ENCODE results near the gene NCKAP5.
"Not testable (repeated sequence)": the region's sequence is repeated elsewhere in the genome, so short reads cannot be mapped to it uniquely, and the experiment has no call there.

NCKAP5 gene

DNA sequence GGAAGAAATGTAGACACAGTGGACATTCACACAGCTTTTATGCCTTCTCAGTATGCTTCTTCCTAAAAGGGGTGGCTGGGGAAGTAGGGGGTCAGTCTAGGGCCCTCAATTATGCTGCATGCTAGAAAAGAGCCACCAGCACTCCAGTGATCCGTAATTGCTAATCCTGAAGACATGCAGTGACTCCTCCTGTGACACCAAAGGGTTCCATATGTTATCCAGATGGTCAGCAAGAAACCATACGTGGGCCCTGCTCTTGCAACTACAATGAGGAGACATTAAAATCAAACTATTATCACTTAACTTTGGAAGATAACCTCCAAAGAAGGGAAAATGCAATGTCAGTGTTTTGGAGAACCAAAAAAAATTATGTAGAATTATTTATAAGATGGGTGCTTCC lies 754.8 kb downstream of the NCKAP5 start:
- Mint-ChIP-seq H3K4me1 (no peaks in the 10 kb centered on the region), H3K27ac (no peak overlapping the region), H3K4me3 (no peak overlapping the region), H3K9me3 (peaks cover 21% of the 10 kb centered on the region in 2 donors), H3K27me3 (no peaks in the 10 kb centered on the region)
- DNase-seq (no peak), ATAC-seq (no peak)

DNA sequence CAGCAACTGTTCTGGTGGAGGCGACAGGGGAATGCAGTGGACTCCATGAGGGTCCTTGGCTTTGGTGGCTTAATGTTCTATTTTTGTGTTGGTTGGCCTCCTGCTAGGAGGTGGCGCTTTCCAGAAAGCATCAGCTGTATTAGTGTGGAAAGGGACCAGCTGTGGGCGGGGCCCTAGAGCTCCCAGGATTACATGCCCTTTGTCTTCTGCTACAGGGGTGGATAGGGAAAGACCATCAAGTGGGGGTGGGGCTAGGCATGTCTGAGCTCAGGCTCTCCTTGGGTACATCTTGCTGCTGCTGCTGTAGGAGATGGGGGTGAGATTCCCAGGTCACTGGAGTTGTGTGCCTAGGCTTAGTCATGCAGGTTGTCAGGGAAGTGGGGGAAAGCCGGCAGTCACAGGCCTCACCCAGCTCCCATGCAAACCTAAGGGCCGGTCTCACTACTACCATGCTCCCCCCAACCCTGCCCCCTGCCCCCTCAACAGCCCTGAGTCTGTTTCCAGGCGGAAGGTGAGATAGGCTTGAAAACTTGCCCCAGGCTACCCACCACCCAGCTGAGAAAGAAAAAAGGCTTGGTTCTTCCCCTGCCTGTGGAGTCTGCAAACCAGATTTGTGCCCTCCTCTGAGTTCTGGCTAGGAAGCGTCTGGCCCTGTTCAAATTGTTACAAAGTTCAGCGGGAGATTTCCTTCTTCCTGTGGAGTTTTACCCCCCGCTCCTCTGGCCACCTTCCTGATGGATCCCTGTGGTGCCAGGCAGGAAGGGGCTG lies 756.9 kb downstream of the NCKAP5 start:
- Mint-ChIP-seq H3K27ac (no peak overlapping the region), H3K4me3 (no peak overlapping the region), H3K9me3 (peaks cover 30 to 39% of the 10 kb centered on the region in 2 donors), H3K4me1 (no peaks in the 10 kb centered on the region), H3K27me3 (no peaks in the 10 kb centered on the region)
- no peak for DNase-seq
- no peak for ATAC-seq

DNA sequence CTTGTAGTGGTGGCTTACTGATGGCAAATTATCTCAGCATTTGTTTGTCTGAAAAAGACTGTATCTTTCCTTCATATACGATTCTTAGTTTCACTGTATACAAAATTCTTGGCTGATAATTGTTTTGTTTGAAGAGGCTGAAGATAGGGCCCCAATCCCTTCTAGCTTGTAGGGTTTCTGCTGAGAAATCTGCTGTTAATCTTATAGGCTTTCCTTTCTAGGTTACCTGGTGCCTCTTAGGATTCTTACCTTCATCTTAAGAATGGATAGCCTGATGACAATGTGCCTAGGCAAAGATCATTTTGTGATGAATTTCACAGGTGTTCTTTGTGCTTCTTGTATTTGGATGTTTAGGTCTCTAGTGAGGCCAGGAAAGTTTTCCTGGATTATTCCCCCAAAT lies 758.3 kb downstream of the NCKAP5 start:
- H3K4me1 Mint-ChIP-seq, H3K27ac Mint-ChIP-seq, ATAC-seq, H3K27me3 Mint-ChIP-seq, DNase-seq, H3K4me3 Mint-ChIP-seq: not testable (repeated sequence)
- peaks cover 34 to 45% of the 10 kb centered on the region in 2 donors for H3K9me3 Mint-ChIP-seq

DNA sequence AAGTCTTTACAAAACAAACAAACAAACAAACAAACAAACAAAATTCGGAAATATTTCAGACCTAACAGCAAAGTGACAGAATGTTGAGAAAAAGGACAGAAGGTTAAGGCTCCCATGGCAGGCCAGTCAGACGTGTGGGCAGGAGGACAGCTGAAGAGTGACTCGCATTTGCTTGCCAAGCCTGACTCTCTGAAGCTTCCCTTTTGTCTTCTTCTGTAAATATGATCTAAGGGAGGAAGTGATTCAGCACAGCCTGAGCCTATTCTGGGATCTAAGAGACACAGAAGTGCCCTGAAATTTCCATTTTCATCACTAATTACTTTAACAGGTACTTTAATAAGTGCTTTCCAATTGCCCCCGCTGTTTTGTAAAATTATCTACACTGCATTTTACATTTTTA lies 764.2 kb downstream of the NCKAP5 start:
- no peak overlapping the region for H3K27ac Mint-ChIP-seq

GRCh38 chr2:132798341-132798740 lies 769.9 kb downstream of the NCKAP5 start:
- no peak for ATAC-seq
- Mint-ChIP-seq H3K4me3 (no peak overlapping the region), H3K9me3 (peaks cover 0 to 2% of the 10 kb centered on the region in 2 donors), H3K4me1 (no peaks in the 10 kb centered on the region), H3K27me3 (no peaks in the 10 kb centered on the region), H3K27ac (no peak overlapping the region)
- DNase-seq = no peak

More for the DNA sequence above, 764.2 kb downstream of the NCKAP5 start:
- Mint-ChIP-seq H3K9me3 (peaks cover 16 to 29% of the 10 kb centered on the region in 2 donors), H3K4me3 (no peak overlapping the region), H3K4me1 (no peaks in the 10 kb centered on the region), H3K27me3 (no peaks in the 10 kb centered on the region)
- ATAC-seq (no peak), DNase-seq (no peak)

DNA sequence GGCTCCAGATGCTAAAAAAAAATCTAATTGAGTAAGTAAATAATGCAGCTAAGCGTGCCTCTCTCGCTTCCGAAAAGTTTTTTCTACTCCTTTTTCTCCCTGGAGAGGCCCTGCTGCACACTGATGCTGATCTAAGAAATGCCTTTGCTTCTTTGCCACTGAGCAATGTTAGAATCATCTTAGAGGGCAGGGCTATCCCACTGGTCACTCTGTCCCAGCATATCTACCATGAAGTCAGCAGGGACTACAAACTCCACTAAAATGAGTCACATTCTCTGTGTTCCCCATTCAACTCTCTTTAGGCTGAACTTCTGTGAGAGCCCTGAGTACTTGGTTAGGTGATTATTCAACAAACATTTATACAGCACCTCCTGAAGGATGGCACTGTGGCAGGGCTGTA lies 770.7 kb downstream of the NCKAP5 start:
- ATAC-seq (no peak), DNase-seq (no peak)
- Mint-ChIP-seq H3K9me3 (peaks cover 0 to 8% of the 10 kb centered on the region in 2 donors), H3K4me1 (no peaks in the 10 kb centered on the region), H3K4me3 (no peak overlapping the region), H3K27me3 (no peaks in the 10 kb centered on the region), H3K27ac (no peak overlapping the region)

DNA sequence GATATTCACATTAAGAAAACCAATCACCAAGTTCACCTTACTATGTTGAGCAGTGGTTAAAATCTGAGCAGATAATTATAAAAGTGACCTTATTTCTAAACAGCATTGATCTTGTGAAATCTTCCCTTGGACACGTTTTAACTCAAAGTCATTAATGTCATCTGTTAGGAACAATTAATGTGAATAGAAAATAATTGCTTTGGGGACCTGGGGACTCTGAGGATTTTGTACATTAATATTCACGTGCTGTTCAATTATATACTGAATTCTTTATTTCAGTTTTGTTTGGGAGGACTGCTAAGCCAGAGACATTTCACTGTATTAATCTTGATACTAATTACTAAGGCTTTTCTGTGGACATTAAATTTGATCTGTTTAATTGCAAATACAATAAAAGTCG lies 771.2 kb downstream of the NCKAP5 start:
- Mint-ChIP-seq H3K4me3 (no peak overlapping the region), H3K4me1 (no peaks in the 10 kb centered on the region), H3K9me3 (peaks cover 0 to 8% of the 10 kb centered on the region in 2 donors), H3K27ac (no peak overlapping the region), H3K27me3 (no peaks in the 10 kb centered on the region)
- ATAC-seq (no peak), DNase-seq (no peak)

- no peak for DNase-seq
- Mint-ChIP-seq H3K4me3 (no peak overlapping the region), H3K4me1 (no peaks in the 10 kb centered on the region), H3K27ac (no peak overlapping the region), H3K27me3 (no peaks in the 10 kb centered on the region), H3K9me3 (peaks cover 0 to 8% of the 10 kb centered on the region in 2 donors)
- no peak for ATAC-seq
Measured at GRCh38 chr2:132795220-132795619, 773.0 kb downstream of the NCKAP5 start.

- Mint-ChIP-seq H3K9me3 (peaks cover 0 to 8% of the 10 kb centered on the region in 2 donors), H3K27ac (no peak overlapping the region), H3K27me3 (no peaks in the 10 kb centered on the region)
Measured at GRCh38 chr2:132793532-132793931, 774.7 kb downstream of the NCKAP5 start.

GRCh38 chr2:132790207-132790785 lies 778.0 kb downstream of the NCKAP5 start:
- ATAC-seq (no peak), DNase-seq (no peak)
- H3K27ac Mint-ChIP-seq = no peak overlapping the region
- H3K27me3 Mint-ChIP-seq = no peaks in the 10 kb centered on the region
- H3K4me1 Mint-ChIP-seq = no peaks in the 10 kb centered on the region
- H3K4me3 Mint-ChIP-seq = no peak overlapping the region
- H3K9me3 Mint-ChIP-seq = peaks cover 0 to 8% of the 10 kb centered on the region in 2 donors

More at GRCh38 chr2:132793532-132793931, 774.7 kb downstream of the NCKAP5 start:
- ATAC-seq (no peak), DNase-seq (no peak)
- Mint-ChIP-seq H3K4me1 (no peaks in the 10 kb centered on the region), H3K4me3 (no peak overlapping the region)

- no peaks in the 10 kb centered on the region for H3K27me3 Mint-ChIP-seq
- DNase-seq (no peak), ATAC-seq (no peak)
- no peaks in the 10 kb centered on the region for H3K4me1 Mint-ChIP-seq
- no peak overlapping the region for H3K27ac Mint-ChIP-seq
- peaks cover 0 to 8% of the 10 kb centered on the region in 2 donors for H3K9me3 Mint-ChIP-seq
- H3K4me3 Mint-ChIP-seq = no peak overlapping the region
Measured at GRCh38 chr2:132789066-132789465, 779.2 kb downstream of the NCKAP5 start.

- Mint-ChIP-seq H3K27ac (no peak overlapping the region), H3K4me3 (no peak overlapping the region), H3K27me3 (no peaks in the 10 kb centered on the region), H3K4me1 (no peaks in the 10 kb centered on the region), H3K9me3 (peaks cover 0 to 6% of the 10 kb centered on the region in 2 donors)
- DNase-seq = no peak
- ATAC-seq = no peak
Measured at GRCh38 chr2:132788310-132788838, 779.9 kb downstream of the NCKAP5 start.

DNA sequence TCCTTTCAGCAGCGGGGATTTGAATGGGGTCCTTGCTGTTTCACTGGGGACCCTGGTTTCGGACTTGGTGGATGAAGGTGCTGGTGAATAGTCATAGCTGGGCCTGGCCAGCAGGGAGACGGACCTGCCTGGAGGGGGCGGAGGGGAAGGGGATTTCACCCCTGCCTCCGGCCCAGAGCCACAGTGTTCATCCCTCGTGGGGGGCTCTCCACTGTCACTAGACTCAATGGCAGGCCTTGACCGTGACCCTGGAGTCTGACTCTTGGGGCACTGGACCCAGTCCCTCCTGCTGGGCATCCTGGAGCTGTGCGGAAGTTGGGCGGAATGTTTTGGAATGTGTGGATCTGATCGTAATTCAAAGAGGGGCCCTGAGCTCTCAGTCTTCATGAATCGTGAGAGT lies 784.4 kb downstream of the NCKAP5 start:
- no peak overlapping the region for H3K27ac Mint-ChIP-seq
- H3K9me3 Mint-ChIP-seq = no peaks in the 10 kb centered on the region
- no peak for DNase-seq
- no peak for ATAC-seq
- no peaks in the 10 kb centered on the region for H3K4me1 Mint-ChIP-seq
- no peak overlapping the region for H3K4me3 Mint-ChIP-seq
- H3K27me3 Mint-ChIP-seq = no peaks in the 10 kb centered on the region

DNA sequence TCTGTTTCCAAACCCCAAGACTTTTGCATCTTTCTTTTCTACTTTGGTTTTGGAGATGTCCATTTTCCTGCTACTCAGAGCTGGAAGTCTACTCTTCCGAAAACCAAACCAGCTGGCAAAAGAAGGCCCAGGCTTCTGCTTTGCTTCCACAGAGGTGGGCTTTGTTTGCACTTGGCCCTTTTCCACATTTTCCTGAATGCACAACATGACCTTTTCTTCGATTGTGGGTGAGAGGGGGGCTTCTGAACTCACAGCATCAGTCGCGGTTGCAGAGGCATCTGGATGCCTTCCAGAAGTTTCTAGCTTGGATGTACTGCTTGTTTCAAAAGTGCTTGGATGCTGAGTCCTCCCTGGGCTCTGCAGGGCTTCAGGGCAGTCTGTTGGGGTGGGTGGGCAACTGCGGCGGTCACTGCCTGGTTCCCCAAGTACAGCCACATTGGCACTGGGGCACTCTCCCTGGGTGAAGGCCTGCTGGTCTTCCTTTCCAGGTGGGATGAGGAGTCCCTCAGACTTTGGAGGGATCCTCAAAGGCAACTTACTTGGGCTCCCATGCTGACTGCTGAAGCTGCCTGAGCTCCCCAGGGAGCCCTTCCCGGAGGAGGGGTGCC lies 786.0 kb downstream of the NCKAP5 start:
- Mint-ChIP-seq H3K4me3 (no peak overlapping the region), H3K4me1 (no peaks in the 10 kb centered on the region), H3K9me3 (no peaks in the 10 kb centered on the region), H3K27me3 (no peaks in the 10 kb centered on the region), H3K27ac (no peak overlapping the region)
- DNase-seq (no peak), ATAC-seq (no peak)

DNA sequence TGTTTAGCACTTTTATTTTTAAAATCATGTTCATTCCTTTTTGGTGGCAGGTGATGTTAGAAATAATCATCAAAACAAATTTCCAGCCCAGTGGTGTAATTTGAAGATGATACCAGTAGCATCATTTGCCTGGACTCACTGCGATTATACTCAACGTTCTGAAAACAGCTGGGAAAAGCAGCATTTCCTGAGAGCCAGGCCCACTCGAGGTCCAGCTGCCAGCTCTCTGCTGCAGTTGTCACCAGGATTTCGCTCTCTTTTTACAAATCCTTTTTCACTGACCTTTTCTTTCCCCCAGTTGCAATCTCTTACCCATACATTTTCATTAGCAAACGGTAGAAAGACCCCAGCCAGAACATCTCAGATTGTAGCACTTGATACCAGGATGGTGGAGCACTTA lies 787.6 kb downstream of the NCKAP5 start:
- DNase-seq = no peak
- Mint-ChIP-seq H3K27me3 (no peaks in the 10 kb centered on the region), H3K27ac (no peak overlapping the region), H3K4me3 (no peak overlapping the region), H3K4me1 (no peaks in the 10 kb centered on the region), H3K9me3 (no peaks in the 10 kb centered on the region)
- no peak for ATAC-seq

DNA sequence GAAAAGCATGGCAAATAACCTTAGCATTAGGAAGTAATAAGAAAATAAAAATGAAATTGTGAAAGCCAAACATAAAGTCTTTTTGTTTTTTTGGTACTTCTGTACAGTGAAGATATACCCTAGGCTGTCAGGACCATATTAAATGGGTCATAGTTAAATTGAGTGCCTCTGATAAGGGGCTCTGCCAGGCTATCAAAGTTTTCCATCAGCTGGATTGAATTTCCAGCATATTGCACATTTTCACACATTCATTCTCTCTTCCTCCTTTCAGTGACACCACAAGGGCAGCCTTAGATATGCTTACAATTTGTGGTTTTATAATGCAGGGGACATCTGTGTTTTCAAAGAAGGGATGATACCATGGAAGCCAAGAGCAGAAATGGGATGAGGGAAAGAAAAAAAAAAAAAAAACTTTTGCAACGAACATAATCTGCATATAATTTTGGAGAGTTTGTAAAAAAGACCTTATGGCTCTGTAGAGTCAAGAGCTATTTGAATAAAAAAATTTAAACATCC lies 789.0 kb downstream of the NCKAP5 start:
- Mint-ChIP-seq H3K27ac (no peak overlapping the region), H3K4me3 (no peak overlapping the region), H3K4me1 (no peaks in the 10 kb centered on the region), H3K27me3 (no peaks in the 10 kb centered on the region), H3K9me3 (no peaks in the 10 kb centered on the region)
- no peak for ATAC-seq
- DNase-seq = no peak
